Measurements from ENCODE around the gene EPHB4.
"Not testable (repeated sequence)": the region's sequence is repeated elsewhere in the genome, so short reads cannot be mapped to it uniquely, and the experiment has no call there.

The EPHB4 gene

DNA sequence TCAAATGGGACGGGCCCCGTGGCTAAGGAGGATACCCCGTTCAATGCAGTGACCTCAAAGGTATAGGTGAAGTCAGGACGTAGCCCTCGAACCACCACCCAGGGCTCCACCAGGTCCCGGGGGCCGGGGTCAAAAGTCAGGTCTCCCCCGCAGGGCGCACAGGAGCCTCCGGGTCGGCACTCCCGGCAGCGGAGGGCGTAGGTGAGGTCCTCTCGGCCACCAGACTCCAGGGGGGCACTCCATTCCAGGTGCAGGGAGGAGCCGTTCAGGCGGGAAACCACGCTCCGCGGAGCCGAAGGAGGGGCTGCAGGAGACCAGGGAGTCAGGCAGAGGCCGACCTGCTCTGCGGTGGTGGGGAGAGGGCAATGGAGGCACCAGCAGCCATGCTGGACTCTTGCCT is 7.7 kb downstream of the EPHB4 start:
- no peak for DNase-seq (ENCODE audit: low read depth)

DNA sequence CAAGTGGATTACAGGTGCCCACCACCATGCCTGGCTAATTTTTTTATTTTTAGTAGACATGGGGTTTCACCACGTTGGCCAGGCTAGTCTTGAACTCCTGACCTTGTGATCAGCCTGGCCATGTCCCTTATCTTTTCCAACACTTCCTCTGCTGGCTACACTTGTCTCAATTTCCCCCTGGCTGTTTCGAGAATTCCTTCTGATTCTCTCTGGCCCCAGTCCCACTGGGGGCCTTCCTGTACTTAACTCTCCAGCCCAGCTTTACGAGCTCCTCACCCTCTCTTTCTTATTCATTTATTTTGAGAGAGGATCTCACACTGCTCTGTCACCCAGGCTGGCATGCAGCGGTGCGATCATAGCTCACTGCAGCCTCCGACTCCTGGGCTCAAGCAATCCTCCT is 8.5 kb downstream of the EPHB4 start:
- no peak for DNase-seq (ENCODE audit: low read depth)

- DNase-seq (ENCODE audit: low read depth), result no peak
Observed at GRCh38 chr7:100818366-100818765, 9.0 kb downstream of the EPHB4 start.

GRCh38 chr7:100817097-100817496 is 10.2 kb downstream of the EPHB4 start:
- no peak for DNase-seq (ENCODE audit: low read depth)

- not testable (repeated sequence) for DNase-seq (ENCODE audit: low read depth)
Observed at GRCh38 chr7:100816515-100816914, 10.8 kb downstream of the EPHB4 start.

- no peak for DNase-seq (ENCODE audit: low read depth)
Observed at GRCh38 chr7:100812729-100813128, 14.6 kb downstream of the EPHB4 start.

DNA sequence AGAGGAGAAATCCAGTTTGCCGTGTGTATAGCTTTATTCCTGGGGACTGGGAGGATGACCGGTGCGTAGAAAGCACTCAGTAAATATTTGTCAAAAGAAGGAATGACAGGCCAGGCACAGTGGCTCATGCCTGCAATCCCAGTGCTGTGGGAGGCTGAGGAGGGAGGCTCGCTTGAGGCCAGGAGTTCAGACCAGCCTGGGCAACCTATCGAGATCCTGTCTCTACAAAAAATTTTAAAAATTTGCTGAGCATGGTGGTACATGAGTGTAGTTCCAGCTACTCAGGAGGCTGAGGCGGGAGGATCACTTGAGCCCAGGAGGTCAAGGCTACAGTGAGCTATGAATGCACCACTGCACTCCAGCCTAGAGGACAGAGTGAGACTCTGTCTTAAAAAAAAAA is 15.8 kb downstream of the EPHB4 start:
- DNase-seq (ENCODE audit: low read depth), result no peak

DNA sequence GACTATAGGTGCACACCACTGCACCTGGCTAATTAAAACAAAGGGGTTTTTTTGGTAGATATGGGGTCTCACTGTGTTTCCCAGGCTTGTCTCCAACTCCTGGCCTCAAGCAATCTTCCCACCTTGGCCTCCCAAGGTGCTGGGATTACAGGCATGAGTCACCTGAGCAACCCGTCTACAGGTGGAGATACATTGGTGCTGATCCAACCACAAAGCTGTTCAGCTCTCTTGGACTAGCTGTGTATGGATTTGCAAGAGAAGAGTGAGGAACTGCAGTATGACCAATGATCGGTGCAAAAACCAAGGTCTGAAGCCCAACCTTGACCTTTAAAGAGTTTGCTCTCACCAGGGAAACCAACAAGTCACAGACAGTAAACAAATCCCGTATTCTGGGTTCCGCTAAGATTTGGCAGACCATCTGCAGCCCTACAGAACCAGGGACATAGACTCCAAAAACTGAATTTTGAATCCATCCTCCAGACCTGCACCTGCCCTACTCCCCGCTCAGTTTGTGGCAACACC is 18.9 kb downstream of the EPHB4 start:
- DNase-seq (ENCODE audit: low read depth), result no peak

GRCh38 chr7:100806883-100807282 is 20.4 kb downstream of the EPHB4 start:
- DNase-seq (ENCODE audit: low read depth), result not testable (repeated sequence)

DNA sequence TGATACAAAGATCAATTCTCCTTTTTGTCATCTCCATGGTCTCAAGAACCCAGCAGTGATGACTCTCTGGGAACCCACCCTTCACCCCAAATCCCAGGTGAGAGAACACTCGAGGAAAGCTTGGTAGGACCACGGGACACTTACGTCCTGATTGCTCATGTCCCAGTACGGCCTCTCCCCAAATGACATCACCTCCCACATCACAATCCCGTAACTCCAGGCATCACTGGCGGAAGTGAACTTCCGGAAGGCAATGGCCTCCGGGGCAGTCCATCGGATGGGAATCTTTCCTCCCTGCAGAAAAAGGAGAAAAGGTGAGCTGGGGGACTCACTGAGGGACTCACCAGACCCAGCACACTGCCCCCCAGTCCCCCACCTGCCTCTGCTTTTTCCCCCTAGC is 21.0 kb downstream of the EPHB4 start:
- DNase-seq (ENCODE audit: low read depth), result no peak

DNA sequence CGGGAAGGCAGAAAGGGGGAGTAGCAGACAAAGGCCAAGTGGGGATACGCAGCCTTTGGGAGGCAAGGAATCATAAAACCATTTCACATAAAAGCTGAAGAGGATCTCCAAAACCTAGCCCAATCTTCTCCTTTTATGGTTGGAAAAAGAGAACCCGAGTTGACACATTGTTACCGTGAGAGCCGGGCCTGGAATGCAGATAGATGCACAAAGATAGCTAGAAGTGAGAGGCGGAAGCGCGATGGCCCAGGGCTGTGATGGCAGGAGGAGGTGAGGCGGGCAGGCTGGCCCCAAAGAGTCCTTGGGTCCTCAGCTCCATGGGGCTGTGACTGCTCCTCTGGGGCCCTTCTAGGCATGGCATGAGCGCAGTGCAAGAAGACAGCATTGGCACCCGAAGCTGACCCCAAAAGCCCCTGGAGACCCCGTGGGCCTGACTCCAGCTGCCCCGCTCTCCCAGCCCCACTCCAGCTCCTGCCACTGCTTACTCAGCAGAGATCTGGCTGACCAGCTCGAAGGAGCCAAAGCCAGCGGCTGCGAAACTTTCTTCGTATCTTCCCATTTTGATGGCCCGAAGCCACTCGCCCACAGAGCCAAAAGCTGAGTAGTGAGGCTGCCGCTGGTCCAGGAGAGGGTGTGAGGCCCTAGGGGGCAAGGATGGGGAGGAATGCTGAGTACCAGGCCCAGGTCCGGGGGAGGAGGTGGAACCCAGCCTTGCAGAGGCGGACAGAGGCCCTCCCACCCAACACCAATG is 22.5 kb downstream of the EPHB4 start:
- DNase-seq (ENCODE audit: low read depth), result no peak

- DNase-seq (ENCODE audit: low read depth), result no peak
Observed at GRCh38 chr7:100803398-100804161, 23.7 kb downstream of the EPHB4 start.

- no peak for DNase-seq (ENCODE audit: low read depth)
Observed at GRCh38 chr7:100802951-100803350, 24.4 kb downstream of the EPHB4 start.

GRCh38 chr7:100801833-100802568 is 25.3 kb downstream of the EPHB4 start:
- no peak for DNase-seq (ENCODE audit: low read depth)

- peak; percentile 16 for DNase-seq (ENCODE audit: low read depth)
Observed at GRCh38 chr7:100799037-100799896, 28.1 kb downstream of the EPHB4 start.

DNA sequence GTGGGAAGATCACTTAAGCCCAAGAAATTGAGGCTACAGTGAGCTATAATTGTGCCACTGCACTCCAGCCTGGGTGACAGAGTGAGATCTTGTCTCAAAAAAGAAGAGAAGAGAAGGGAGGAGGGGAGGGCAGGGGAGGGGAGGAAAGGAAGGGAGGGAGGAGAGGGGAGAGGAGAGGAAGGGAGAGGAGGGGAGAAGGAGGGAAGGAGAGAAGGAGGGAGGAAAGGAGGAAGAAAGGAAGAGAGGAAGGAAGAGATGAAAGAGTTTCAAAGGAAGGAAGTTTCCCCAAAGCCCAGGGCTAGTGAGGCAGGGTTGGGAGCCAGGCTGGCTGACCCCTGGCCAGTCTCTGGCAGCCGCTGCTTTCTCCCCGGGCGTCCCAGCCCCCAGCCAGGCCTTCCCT is 32.6 kb downstream of the EPHB4 start:
- no peak for DNase-seq (ENCODE audit: low read depth)

GRCh38 chr7:100793806-100794660 is 33.3 kb downstream of the EPHB4 start:
- no peak for DNase-seq (ENCODE audit: low read depth)

- DNase-seq (ENCODE audit: low read depth), result no peak
Observed at GRCh38 chr7:100791881-100792666, 35.2 kb downstream of the EPHB4 start.

DNA sequence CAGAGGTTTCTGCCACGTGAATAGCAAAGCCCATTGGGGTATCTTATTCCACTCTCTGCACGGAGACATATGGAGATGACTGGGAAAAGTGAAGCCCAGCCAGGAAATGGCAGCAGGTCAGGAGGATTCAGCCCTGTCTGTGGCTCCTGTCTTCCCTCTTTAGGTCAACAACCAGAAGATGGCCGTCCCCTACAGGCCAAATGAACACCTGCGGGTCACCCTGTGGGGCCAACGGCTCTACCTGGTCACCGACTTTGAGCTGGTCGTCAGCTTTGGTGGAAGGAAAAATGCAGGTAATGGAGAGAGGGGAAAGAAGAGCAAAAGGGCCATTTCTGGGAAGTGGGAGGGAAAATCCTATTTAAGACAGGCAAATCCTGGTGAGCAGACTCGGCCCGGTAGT is 38.3 kb downstream of the EPHB4 start:
- DNase-seq (ENCODE audit: low read depth), result no peak

DNA sequence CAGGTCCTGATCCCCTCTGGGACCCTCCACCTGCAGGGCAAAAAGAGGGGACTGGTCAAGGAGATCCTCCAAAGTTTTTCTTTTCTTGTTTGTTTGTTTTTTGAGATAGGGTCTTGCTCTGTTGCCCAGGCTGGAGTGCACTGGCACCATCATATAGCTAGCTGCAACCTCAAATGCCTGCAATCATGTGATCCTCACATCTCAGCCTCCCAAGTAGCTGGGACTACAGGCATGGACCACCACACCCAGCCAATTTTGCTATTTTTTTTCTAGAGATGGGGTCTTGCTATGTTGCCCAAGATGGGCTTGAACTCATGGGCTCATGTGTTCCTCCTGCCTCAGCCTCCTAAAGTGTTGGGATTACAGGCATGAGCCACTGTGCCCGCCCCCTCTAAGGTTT is 41.0 kb downstream of the EPHB4 start:
- no peak for DNase-seq (ENCODE audit: low read depth)

Measured in stimulated activated CD8-positive, alpha-beta memory T cell treated with anti-CD3 and anti-CD28 coated beads, Interleukin-12 subunit alpha, Interleukin-12 subunit beta, amount 100 ng/mL, for 1 hour (primary cell).